Measurements from ENCODE around the gene RAPGEF5.

The RAPGEF5 gene

DNA sequence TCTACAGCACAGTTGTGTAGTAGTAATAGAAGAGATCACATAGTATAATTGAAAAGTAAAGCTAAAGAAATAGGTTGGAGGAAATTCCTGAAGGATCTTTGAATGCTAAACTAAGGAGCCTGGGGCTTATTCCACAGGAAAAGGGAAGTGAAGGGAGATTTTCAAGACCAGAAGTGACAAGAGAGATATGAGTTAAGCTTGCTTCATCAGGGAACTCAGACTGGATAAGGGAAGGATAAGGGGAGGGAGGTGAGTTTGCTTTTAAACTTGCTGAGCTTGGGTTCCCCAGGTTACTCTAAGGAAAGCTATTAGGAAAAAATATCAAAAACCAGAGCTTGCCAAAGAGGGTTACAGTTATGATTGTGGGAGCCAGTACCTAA is 182.4 kb downstream of the RAPGEF5 start:
- H3K4me1 ChIP-seq = peaks cover 10% of the 10 kb centered on the region
- H3K9me3 ChIP-seq = no peaks in the 10 kb centered on the region
- TF ChIP-seq, protein P1, sequence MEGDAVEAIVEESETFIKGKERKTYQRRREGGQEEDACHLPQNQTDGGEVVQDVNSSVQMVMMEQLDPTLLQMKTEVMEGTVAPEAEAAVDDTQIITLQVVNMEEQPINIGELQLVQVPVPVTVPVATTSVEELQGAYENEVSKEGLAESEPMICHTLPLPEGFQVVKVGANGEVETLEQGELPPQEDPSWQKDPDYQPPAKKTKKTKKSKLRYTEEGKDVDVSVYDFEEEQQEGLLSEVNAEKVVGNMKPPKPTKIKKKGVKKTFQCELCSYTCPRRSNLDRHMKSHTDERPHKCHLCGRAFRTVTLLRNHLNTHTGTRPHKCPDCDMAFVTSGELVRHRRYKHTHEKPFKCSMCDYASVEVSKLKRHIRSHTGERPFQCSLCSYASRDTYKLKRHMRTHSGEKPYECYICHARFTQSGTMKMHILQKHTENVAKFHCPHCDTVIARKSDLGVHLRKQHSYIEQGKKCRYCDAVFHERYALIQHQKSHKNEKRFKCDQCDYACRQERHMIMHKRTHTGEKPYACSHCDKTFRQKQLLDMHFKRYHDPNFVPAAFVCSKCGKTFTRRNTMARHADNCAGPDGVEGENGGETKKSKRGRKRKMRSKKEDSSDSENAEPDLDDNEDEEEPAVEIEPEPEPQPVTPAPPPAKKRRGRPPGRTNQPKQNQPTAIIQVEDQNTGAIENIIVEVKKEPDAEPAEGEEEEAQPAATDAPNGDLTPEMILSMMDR (IDR thresholded peaks at IDR 0.05; ENCODE audit: low read depth, low read length) = no peak
- no peak for DNase-seq
- H3K4me3 ChIP-seq (ENCODE audit: low read depth, low read length) = no peak overlapping the region
- no peaks in the 10 kb centered on the region for H3K27me3 ChIP-seq
- H3K36me3 ChIP-seq = peaks cover 34% of the 10 kb centered on the region

DNA sequence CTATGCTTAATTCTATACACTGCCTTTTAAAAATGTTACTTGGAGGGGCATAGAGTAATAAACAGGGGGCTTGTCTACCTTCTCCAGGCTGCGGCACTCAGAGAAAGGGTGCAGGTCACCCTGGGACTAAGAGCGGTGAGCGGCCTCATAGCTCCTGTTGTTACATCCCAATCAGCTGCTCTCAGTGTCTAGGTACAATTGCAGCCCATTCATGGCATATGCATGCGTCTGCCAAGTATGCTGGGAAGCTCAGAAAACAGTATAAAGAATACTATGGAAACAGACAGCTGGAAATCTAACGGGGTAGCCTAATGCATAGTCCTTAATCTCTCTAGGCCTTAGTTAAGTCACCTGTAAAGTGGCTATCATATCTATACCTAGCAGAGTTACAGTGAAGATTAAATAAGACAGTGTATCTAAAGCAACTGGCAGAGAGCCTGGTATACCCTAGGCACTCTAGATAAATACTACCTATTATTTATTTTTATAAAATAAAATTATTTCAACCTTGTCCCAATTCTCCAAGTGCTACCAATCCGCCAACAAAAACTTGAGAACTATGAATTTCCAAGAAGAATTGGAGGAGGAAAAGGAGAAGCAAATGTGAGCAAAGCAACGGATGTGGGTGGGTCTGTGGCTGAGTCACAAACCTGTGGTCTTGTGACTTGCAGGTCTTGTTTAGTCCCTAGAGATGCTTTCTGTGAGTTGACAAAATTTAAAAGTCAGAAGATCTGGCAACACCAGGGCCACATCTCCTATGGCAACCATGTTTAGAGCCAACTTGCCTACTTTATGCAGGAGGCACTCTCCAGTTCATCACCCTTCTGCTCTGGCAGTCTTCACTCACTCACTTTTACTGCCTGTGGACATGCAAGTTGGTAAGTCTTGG is 183.0 kb downstream of the RAPGEF5 start:
- Histone ChIP-seq H3K4me1 (peaks cover 10% of the 10 kb centered on the region), H3K27me3 (no peaks in the 10 kb centered on the region), H3K4me3 (ENCODE audit: low read depth, low read length) (no peak overlapping the region), H3K9me3 (no peaks in the 10 kb centered on the region), H3K36me3 (peaks cover 30% of the 10 kb centered on the region)
- TF ChIP-seq, protein P1 (IDR thresholded peaks at IDR 0.05; ENCODE audit: low read depth, low read length) = no peak
- no peak for DNase-seq

DNA sequence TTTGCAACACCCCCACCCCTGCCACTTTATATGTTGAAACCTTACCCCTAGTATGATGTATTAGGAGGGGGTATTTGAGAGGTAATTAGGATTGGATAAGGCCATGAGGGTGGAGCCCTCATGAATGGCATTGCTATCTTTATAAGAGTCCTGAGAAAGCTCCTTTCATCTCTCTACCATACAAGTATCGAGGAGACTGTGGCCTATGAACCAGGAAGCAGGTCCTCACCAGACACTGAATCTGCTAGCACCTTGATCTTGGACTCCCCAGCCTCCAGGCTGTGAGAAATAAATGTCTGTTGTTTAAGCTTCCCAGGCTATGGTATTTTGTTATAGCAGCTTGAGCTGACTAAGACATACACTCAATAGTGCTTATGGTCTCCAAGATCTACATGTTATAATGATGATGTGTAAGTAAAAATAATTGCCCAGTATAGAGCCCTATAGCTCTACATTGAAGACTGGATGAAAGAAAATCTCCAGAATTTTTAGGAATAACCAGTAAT is 188.8 kb downstream of the RAPGEF5 start:
- peaks cover 6% of the 10 kb centered on the region for H3K4me1 ChIP-seq
- no peak for DNase-seq
- H3K4me3 ChIP-seq (ENCODE audit: low read depth, low read length) = no peak overlapping the region
- peaks cover 10% of the 10 kb centered on the region for H3K36me3 ChIP-seq
- H3K27me3 ChIP-seq = no peaks in the 10 kb centered on the region
- TF ChIP-seq, protein P1 (IDR thresholded peaks at IDR 0.05; ENCODE audit: low read depth, low read length) = no peak
- no peaks in the 10 kb centered on the region for H3K9me3 ChIP-seq

DNA sequence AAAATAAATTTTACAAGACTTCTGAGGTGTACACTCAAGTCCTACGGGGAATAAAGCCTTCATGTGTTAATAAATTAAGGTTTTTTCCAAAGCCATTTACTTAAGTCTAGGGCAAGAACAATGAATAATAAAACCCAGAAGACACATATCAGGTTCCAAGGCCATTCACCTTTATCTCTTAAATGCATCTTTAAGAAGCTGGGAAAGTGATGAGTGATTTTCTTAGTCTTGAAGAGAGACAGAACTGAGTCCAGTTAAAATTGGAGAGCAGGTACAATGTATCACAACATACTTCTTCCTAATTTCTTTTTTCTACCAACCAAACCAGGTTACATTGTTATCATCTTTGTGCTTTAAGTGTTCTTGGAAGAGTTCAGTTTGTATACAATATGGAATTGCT is 189.5 kb downstream of the RAPGEF5 start:
- H3K4me3 ChIP-seq (ENCODE audit: low read depth, low read length) = no peak overlapping the region
- H3K27me3 ChIP-seq = no peaks in the 10 kb centered on the region
- H3K36me3 ChIP-seq = peaks cover 10% of the 10 kb centered on the region
- DNase-seq = no peak
- no peaks in the 10 kb centered on the region for H3K9me3 ChIP-seq
- TF ChIP-seq, protein P1 (IDR thresholded peaks at IDR 0.05; ENCODE audit: low read depth, low read length) = no peak
- H3K4me1 ChIP-seq = peaks cover 6% of the 10 kb centered on the region

DNA sequence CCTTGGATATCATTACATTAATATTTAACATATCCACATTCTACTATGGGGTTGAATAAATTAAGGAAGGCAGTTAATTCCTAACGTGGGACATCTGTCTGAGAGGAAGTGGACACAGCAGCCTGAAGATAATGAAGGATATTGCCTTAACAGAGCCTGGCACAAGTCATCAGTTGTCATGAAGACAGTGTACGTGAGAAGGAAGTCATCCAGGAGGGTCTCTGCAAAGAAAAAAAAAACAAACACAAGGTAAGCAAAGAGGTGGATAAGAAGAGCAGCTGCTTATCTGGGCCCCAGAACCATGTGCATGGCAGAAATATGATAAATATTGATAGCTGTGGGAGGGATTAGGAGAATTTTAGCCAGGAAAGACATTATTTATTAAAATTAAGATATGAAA is 190.0 kb downstream of the RAPGEF5 start:
- H3K36me3 ChIP-seq = peaks cover 14% of the 10 kb centered on the region
- no peaks in the 10 kb centered on the region for H3K27me3 ChIP-seq
- H3K4me1 ChIP-seq = peaks cover 6% of the 10 kb centered on the region
- TF ChIP-seq, protein P1 (IDR thresholded peaks at IDR 0.05; ENCODE audit: low read depth, low read length) = no peak
- no peaks in the 10 kb centered on the region for H3K9me3 ChIP-seq
- DNase-seq = no peak
- no peak overlapping the region for H3K4me3 ChIP-seq (ENCODE audit: low read depth, low read length)

DNA sequence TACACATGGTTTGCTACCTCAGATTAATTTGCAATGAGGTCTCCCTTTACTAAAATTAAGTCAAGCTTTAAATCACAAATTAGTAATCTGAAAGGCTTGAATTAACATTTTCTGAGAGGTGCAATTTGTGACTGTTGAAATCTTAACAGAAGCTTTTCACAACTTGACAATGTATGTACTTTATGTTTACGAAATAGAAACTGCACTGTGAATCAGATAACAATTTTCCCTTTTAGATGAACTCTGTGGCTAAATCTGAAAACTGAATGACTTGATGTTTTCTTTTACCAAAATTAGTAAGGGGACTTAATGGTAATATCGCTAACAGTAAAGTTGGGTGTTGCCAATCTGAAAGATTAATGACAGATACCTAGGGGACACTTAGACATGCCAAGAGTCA is 197.6 kb downstream of the RAPGEF5 start:
- Histone ChIP-seq H3K4me3 (ENCODE audit: low read depth, low read length) (no peak overlapping the region), H3K36me3 (peaks cover 64% of the 10 kb centered on the region), H3K27me3 (no peaks in the 10 kb centered on the region), H3K9me3 (no peaks in the 10 kb centered on the region), H3K4me1 (peaks cover 14% of the 10 kb centered on the region)
- TF ChIP-seq, protein P1 (IDR thresholded peaks at IDR 0.05; ENCODE audit: low read depth, low read length) = no peak
- DNase-seq = no peak
